SHP77 treated with DMSO at 0.1 percent for 48 hours (cell line): ENCODE data around the gene GIMAP2.
"Not testable (repeated sequence)": the region's sequence is repeated elsewhere in the genome, so short reads cannot be mapped to it uniquely, and the experiment has no call there.

Source experiments
- DNase-seq: peaks from one replicate; lab custom pipeline; 2025; lab: John Stamatoyannopoulos, UW

GIMAP2 gene

DNA sequence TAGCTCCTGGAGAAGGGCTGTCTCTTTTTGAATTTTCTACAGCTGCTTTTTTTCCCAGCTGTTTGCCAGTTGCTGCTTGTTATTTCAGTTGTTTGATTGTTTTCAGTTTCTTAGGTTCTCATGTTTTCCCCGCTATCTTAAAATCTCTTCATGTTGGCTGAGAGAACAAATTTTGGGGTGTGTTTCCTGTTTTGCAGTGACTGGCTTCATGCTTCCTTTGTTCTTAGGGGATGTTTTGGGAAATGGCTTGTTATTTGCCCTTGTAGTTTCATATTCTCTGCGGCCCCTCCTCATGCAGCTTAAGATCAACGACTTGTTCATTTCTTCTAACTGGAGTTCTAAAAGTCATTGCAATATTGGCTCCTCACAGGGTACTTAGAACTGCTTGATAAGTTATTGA, 8.7 kb upstream of the GIMAP2 start:
- DNase-seq, result not testable (repeated sequence)

- DNase-seq, result not testable (repeated sequence)
Measured at GRCh38 chr7:150678601-150679000, 6.9 kb upstream of the GIMAP2 start.

DNA sequence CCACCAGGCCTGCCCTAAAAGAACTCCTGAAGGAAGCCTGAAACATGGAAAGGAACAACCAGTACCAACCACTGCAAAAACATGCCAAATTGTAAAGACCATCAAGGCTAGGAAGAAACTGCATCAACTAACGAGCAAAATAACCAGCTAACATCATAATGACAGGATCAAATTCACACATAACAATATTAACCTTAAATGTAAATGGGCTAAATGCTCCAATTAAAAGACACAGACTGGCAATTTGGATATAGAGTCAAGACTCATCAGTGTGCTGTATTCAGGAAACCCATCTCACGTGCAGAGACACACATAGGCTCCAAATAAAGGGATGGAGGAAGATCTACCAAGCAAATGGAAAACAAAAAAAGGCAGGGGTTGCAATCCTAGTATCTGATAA, 5.1 kb upstream of the GIMAP2 start:
- DNase-seq, result not testable (repeated sequence)

DNA sequence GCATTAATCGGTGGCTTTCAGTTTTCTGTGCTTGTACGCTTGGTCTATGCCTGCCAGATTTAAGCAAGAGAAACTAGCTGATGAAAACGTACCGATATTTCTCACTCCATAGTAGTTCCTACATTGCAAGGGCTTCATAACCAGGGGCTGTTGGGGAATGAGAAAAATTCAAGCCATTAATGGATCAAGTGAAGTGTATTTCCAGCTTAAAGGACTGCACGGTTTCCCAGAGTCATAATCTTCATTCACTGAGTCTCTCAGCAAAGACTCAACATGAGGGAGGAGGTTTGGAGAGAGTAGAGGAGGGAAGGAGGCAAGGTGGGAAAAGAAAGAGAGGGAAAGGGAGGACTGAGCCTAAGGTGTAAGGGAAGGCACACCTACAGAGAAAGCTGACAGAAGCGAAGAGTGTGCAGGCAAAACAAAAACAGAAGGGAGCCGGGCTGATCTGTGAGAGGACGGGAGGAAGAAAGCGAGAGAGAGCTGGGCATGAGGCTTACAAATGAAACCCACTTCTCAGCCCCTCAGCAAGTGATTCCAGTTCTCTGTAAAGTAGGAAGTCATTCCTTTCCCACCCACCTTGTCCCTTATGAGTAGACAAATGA, 625 bp downstream of the GIMAP2 start:
- DNase-seq, result no peak

DNA sequence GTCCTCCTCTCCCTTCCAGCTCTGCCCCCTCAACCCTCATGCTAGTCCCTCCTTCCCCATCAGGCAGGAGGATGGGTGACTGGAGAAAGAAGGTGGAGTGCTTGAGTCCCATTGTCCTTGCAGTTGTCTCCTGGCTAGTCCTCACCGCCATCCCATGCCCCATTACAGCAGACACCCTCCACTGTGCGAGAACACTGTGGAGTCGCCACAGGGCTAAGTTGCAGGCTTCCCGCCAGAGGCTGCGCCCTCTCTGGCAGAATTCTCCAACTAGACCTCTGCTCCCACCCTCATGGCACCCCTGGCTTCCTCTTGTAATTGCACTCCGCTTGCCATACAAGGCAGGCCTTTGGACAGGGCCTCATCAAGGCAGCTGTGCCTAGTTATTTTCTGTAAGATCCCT, 3.1 kb downstream of the GIMAP2 start:
- no peak for DNase-seq

- DNase-seq, result no peak
Measured at GRCh38 chr7:150695654-150696053, 10.1 kb downstream of the GIMAP2 start.

GRCh38 chr7:150703209-150703608, 17.7 kb downstream of the GIMAP2 start:
- no peak for DNase-seq

DNA sequence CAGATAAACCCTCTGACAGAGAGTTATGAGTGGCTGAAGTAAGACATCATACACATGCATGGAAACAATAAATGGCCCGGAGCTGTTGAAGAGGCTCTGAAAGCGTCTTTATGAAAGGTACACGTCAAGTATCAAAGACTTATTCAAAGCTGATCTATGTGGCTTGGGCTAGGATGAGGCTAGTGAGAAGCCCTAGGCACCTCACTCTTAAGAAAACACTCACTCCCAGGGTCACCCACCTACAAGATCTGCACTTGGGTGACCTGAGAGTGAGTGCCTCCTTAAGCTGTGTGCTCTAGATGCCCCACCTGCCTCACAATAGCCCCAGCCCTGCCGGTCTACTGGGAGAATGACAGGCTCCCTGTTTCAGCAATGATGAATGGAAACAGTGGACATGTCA, 29.8 kb downstream of the GIMAP2 start:
- no peak for DNase-seq

DNA sequence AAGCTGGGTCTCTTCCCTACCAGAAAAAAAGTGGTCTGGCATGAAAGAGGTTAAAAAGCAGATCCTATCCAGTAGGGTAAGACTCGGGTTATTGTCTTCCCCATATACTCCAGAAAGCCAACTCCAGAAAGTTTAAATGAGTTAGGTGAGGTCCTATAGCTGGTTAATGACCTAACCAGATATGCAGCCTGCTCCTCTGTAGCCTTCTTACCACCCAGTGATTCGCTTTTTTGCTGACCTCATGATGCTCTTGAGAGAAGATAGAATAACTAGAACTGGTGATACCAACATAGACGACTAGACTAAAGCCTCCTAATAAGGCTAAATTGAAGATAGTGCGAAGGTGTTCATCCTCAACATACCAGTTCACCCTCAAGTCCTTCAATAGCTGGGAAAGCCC, 30.2 kb downstream of the GIMAP2 start:
- DNase-seq, result no peak

GRCh38 chr7:150716368-150716767, 30.9 kb downstream of the GIMAP2 start, which contains the start of gene GIMAP1:
Gene GIMAP1 (plus strand): TSS chr7:150716613. CDS start chr7:150719048, 2,435 bp downstream.
- DNase-seq, result no peak

GRCh38 chr7:150716939-150717338, 31.4 kb downstream of the GIMAP2 start:
- DNase-seq, result no peak

DNA sequence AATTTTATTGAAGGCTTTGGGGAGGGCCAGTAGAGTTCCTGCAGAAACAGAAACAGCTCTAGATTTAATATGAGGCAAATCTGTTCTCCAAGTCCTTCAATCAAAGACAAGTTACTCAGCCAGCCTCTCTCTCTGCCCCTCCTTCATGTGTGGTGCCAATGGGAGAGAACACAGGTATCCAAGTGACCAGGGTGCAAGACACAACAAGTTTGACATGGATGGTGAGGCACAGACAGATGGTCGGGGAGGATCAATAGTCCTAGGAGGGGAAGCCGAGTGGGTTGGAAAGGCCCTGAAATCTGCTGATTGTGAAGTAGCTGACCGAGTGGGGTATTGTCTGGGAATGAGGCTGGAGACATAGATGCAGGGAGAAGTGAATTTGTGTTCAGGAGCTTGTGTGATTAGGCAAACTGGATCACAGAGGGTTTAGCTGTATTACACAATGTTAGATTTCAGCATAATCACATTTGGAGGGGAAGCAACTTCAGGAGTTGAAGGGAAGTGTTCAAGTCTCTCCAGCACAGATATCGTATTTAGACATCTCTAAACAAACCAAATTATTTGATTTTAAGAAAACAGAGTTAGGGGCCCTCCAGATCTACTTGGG, 32.4 kb downstream of the GIMAP2 start:
- DNase-seq, result no peak

DNA sequence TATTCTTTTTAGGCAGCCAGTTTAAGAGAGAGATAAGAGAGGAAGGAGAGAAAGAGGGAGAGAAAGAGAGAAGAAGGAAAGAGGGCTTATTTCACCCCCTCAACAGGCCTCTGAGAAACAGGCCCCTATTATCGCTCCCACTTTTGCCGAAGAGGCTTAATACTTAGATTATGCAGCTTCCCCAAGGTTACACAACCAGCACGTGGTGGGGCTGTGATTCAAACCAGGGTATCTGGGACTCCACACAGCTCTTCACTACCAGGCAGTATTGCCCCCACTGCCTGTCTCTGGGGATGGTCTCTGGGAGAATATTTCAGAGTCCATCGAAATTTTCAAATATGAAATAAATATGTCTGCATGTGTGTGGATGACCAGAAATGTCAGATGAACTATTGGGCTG, 33.9 kb downstream of the GIMAP2 start:
- DNase-seq, result no peak

DNA sequence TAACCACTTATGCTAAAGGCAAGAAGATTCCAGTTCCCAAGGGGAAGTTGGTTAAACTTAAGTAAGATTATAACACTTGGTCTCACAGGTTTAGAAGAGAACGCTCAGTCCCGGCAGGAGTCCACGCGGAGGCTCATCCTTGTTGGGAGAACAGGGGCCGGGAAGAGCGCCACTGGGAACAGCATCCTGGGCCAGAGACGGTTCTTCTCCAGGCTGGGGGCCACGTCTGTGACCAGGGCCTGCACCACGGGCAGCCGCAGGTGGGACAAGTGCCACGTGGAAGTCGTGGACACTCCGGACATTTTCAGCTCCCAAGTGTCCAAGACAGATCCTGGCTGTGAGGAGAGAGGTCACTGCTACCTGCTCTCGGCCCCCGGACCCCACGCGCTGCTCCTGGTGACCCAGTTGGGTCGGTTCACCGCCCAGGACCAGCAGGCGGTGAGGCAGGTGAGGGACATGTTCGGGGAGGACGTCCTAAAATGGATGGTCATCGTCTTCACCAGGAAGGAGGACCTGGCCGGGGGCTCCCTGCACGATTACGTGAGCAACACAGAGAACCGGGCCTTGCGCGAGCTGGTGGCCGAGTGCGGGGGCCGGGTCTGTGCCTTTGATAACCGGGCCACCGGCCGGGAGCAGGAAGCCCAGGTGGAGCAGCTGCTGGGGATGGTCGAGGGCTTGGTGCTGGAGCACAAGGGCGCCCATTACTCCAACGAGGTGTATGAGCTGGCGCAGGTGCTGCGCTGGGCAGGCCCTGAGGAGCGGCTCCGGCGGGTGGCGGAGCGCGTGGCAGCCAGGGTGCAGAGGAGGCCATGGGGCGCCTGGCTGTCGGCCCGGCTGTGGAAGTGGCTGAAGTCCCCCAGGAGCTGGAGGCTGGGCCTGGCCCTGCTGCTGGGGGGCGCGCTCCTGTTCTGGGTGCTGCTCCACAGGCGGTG, 34.7 kb downstream of the GIMAP2 start:
- DNase-seq, result no peak

- no peak for DNase-seq
Measured at GRCh38 chr7:150721970-150722373, 36.5 kb downstream of the GIMAP2 start.

DNA sequence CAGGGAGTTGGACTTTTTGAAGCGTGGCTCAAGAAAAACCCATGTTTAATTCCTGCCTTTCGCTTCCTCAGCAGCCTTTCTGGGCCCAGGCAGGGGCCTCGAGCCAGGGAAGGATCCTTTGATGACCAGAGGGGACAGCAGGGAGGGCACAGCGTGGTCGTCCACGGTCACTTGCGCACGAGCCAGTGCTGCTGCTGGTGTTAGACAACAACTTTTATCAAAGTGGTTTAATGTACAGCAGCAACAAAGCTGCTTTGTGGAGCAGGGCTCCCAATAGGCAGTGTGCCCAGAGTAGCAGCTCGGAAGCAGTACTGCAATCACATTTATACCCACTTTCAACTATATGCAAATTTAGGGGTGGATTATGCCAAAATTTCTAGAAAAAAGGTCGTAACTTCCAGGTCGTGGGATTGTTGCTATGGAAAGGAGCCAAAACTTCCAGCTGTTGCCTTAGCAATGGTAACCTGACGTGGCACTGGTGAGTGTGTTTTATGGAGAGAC, 37.0 kb downstream of the GIMAP2 start:
- DNase-seq, result no peak

- DNase-seq, result no peak
Measured at GRCh38 chr7:150723467-150723866, 38.0 kb downstream of the GIMAP2 start.

DNA sequence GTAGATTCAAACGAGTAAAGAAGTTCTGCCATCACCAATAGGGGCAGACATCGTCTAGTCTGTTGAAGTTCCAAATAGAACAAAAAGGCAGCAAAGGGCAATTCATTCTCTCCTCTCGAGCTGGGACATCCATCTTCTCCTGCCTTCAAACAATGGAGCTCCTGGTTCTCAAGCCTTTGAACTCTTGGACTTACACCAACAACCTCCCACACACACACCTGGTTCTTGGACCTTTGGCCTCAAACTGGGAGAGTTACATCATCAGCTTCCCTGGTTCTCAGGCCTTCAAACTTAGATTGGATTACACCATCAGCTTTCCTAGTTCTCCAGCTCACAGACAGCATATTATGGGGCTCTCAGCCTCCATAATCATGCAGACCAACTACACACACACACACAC, 41.9 kb downstream of the GIMAP2 start:
- no peak for DNase-seq

DNA sequence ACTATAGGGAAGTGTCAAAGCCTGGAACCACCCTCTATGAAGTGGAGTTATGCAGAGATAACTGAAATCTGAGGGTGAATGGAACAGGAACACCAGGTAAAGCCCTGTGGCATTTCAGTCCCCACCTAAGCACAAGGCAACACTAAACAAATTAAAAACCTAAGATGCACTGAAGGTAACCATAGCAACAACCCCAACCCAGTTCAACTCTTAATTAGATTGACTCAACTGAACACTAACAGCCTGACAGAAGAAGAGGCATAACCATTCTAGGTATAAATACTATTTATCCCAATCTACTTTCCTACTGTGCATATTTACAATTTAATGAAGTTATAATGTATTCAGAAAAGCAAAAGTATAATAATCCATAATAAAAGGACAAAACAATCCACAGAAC, 42.5 kb downstream of the GIMAP2 start:
- DNase-seq, result no peak

DNA sequence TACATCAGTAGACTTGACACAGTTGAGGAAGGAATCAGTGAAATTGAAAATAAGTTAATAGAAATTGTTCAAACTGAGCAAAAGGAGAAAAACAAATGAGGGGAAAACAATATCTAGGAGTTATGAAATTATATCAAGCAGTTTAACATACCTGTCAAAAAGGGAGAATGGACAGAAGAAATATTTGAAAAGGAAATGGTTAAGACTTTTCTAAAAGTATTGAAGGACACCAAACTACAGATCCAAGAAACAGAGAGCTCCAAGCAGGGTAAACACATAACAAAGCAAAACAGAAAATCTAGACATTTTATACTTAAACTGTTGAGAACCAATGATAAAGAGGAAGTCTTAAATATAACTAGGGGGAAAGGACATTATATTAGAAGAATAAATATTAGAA, 43.1 kb downstream of the GIMAP2 start:
- no peak for DNase-seq

DNA sequence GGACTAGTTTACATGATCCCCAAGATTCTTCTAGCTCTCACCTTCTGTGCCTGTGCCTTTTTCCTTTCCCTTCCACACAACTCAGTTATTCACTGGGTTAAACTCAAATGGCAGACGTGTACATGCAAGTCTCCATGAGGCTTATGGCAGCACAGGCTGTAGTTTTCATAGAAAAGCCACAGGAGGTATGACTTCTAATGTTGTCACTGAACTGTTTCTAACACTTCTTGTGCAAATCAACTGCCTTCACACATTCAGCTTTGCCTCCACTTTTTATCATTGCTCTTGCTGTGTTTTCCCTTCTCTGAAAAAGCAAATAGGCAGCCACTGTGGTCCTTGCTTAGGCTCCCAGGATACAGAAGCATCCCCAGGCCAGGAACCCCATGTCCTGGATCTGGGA, 46.4 kb downstream of the GIMAP2 start:
- DNase-seq, result no peak

DNA sequence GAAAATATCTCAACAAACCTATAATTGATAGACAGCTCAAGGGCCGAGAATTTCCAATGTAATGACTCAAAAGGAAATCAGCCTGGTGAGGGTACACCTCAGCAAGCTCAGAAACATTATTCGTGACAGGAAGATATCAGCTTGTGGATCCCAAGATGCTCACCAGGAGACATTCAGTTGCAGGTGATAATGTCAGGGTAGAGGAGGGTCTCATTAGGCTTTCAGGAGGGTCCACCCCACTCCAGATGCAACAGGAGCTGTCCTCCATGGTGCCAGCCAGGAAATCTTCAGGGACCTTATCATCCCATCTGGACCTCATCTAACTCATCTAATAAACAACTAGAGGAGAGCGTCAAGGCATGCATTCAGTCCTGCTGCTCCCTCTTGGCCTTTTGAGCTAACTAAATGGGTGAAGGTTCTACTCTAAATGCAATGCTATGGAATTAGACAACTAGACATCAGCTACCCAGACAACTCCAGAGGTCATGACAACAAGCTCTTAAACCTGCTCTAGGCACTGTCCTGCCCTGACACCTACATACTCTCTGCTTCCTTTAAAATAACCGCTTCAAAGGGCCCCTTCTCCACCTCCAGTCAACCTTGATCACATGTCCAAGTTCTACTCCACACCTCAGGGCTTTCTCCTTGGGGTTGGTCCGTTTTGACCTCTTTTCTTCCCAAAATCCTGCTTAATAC, 47.4 kb downstream of the GIMAP2 start:
- no peak for DNase-seq
